Uterus (tissue), 2 donors: ENCODE results near the gene NCAPD2.

ENCODE experiments used
- POLR2A ChIP-seq, 2 donors: fragments of 450-650 bp; IDR thresholded peaks; one replicate each; pipeline ENCODE4 v1.6.1; 2016; ENCODE audit warnings: antibody characterized with exemption in 2 of 2, mild to moderate bottlenecking in 1 of 2, moderate library complexity in 1 of 2
- TF ChIP-seq, protein P1 (sequence below), 4 experiments: fragments of 200-600 bp in 2 of 4; fragments of 450-650 bp in 2 of 4; sonication (generic) in 2 of 4; IDR thresholded peaks; one replicate each; pipeline ENCODE4 v1.5.1; 2016 to 2019; ENCODE audit warnings: antibody characterized with exemption in 4 of 4, mild to moderate bottlenecking in 2 of 4, moderate library complexity in 1 of 4

GRCh38 chr12:6570264-6570887 lies 76.5 kb downstream of the NCAPD2 start:
- TF ChIP-seq, protein P1, sequence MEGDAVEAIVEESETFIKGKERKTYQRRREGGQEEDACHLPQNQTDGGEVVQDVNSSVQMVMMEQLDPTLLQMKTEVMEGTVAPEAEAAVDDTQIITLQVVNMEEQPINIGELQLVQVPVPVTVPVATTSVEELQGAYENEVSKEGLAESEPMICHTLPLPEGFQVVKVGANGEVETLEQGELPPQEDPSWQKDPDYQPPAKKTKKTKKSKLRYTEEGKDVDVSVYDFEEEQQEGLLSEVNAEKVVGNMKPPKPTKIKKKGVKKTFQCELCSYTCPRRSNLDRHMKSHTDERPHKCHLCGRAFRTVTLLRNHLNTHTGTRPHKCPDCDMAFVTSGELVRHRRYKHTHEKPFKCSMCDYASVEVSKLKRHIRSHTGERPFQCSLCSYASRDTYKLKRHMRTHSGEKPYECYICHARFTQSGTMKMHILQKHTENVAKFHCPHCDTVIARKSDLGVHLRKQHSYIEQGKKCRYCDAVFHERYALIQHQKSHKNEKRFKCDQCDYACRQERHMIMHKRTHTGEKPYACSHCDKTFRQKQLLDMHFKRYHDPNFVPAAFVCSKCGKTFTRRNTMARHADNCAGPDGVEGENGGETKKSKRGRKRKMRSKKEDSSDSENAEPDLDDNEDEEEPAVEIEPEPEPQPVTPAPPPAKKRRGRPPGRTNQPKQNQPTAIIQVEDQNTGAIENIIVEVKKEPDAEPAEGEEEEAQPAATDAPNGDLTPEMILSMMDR (IDR thresholded peaks at IDR 0.05) = peak in 2 of 4 experiments; percentile 11 to 35
- no peak for TF ChIP-seq POLR2A (IDR thresholded peaks at IDR 0.05)
